CD4-positive, CD25-positive, alpha-beta regulatory T cell (primary cell): ENCODE data around the gene CUL7. TPM values are rescaled to one million over a fixed set of nuclear protein-coding genes. Genes with fewer than 3 reads are reported as not detected.
"Not testable (repeated sequence)": the region's sequence is repeated elsewhere in the genome, so short reads cannot be mapped to it uniquely, and the experiment has no call there.

Experiments used
- ATAC-seq, 2 donors: fragments of 150-1000 bp; cut with Tn5 transposase; one replicate each; pipeline ENCODE4 v1.10.0; 2021; ENCODE audit warnings: low read depth in 2 of 2, moderate number of reproducible peaks in 2 of 2, moderate library complexity in 1 of 2
- DNase-seq, 3 donors: peaks; one replicate each; pipeline versions ENCODE4 v3.0.0 to v3.0.0-alpha.2; 2012 to 2022; ENCODE audit warnings: mixed read lengths in 1 of 3
- H3K27ac ChIP-seq: one replicate; pipeline ENCODE4 v1.7.0; 2013; ENCODE audit warnings: mild to moderate bottlenecking, low read length; ENCODE audit not compliant: insufficient read depth, poor library complexity, severe bottlenecking
- H3K27me3 ChIP-seq: one replicate; pipeline ENCODE4 v1.7.0; 2013; ENCODE audit warnings: low read length; ENCODE audit not compliant: control insufficient read depth, insufficient read depth
- H3K36me3 ChIP-seq: one replicate; pipeline ENCODE4 v1.7.0; 2013; ENCODE audit warnings: mild to moderate bottlenecking, low read length, moderate library complexity; ENCODE audit not compliant: control insufficient read depth, insufficient read depth
- H3K4me1 ChIP-seq: 2 replicates; pipeline ENCODE4 v1.7.0; 2013; ENCODE audit warnings: mild to moderate bottlenecking, low read length; ENCODE audit not compliant: insufficient read depth, control insufficient read depth, poor library complexity, severe bottlenecking
- H3K4me3 ChIP-seq: one replicate; pipeline ENCODE4 v1.7.0; 2013; ENCODE audit warnings: low read depth, mild to moderate bottlenecking, low read length, moderate library complexity
- H3K9me3 ChIP-seq, 2 experiments: 1 replicate in 1 of 2; 2 replicates in 1 of 2; pipeline ENCODE4 v1.7.0; 2013; ENCODE audit warnings: low read length in 2 of 2, mild to moderate bottlenecking in 1 of 2, moderate library complexity in 1 of 2; ENCODE audit not compliant: control insufficient read depth in 2 of 2
- H3K27ac Mint-ChIP-seq, 3 donors: one replicate each; pipeline ENCODE4 v1.8.0; 2020 to 2022; ENCODE audit warnings: mild to moderate bottlenecking in 3 of 3, mixed read lengths in 3 of 3, moderate library complexity in 2 of 3
- H3K27me3 Mint-ChIP-seq: one replicate; pipeline ENCODE4 v1.8.0; 2022; ENCODE audit warnings: mild to moderate bottlenecking, mixed read lengths
- H3K36me3 Mint-ChIP-seq: one replicate; pipeline ENCODE4 v1.8.0; 2020; ENCODE audit warnings: mixed read lengths
- H3K4me1 Mint-ChIP-seq, 4 donors: one replicate each; pipeline ENCODE4 v1.8.0; 2020 to 2022; ENCODE audit warnings: mixed read lengths in 4 of 4, mild to moderate bottlenecking in 1 of 4
- H3K4me3 Mint-ChIP-seq, 4 donors: one replicate each; pipeline ENCODE4 v1.8.0; 2020 to 2022; ENCODE audit warnings: mild to moderate bottlenecking in 4 of 4, mixed read lengths in 4 of 4, moderate library complexity in 3 of 4
- H3K9me3 Mint-ChIP-seq, 7 donors: one replicate each; pipeline ENCODE4 v1.8.0; 2020 to 2022; ENCODE audit warnings: mixed read lengths in 7 of 7, mild to moderate bottlenecking in 3 of 7, moderate library complexity in 2 of 7
- polyA plus RNA-seq, 4 donors: library from polyadenylated mRNA; unstranded; fragments of 300-500 nt; fragmentation: Illumina TruSeq; gene quantifications; one replicate each; pipeline ENCODE4 v1.2.3, GENCODE V29; 2021
- total RNA-seq: library from RNA; stranded (reverse); gene quantifications from one replicate; pipeline ENCODE4 v1.2.3, GENCODE V29; 2022

Gene CUL7
- total and polyA plus RNA-seq, 5 donors from 2014 or later, result 2.1 to 7.7 (median 2.5) TPM

DNA sequence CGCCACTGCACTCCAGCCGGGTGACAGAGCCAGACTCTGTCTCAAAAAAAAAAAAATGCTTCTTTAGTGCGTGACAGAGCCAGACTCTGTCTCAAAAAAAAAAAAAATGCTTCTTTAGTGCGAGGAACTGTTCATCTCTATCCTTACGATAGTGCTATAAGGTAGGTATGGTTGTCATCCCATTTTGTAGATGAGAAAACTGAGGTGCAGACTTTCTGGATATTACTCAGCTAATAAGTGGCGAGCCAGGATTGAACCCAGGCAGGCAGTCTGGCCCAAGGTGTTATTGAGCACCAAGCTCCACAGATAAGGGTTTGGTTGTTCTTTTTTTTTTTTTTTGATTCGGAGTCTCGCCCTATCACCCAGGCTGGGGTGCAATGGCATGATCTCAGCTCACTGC, 51.8 kb downstream of the CUL7 start:
- H3K9me3 Mint-ChIP-seq, result no peaks in the 10 kb centered on the region
- Histone ChIP-seq H3K36me3 (peaks cover 11% of the 10 kb centered on the region), H3K4me3 (no peak overlapping the region), H3K27ac (no peak overlapping the region), H3K4me1 (no peaks in the 10 kb centered on the region), H3K27me3 (no peaks in the 10 kb centered on the region), H3K9me3 (no peaks in the 10 kb centered on the region)
- no peaks in the 10 kb centered on the region for H3K27me3 Mint-ChIP-seq
- H3K36me3 Mint-ChIP-seq, result peaks cover 8% of the 10 kb centered on the region
- ATAC-seq (no peak), DNase-seq (no peak)
- H3K4me1 Mint-ChIP-seq, result peaks cover 0 to 9% (median 2%) of the 10 kb centered on the region in 4 donors
- no peak overlapping the region for H3K4me3 Mint-ChIP-seq
- H3K27ac Mint-ChIP-seq, result no peak overlapping the region

DNA sequence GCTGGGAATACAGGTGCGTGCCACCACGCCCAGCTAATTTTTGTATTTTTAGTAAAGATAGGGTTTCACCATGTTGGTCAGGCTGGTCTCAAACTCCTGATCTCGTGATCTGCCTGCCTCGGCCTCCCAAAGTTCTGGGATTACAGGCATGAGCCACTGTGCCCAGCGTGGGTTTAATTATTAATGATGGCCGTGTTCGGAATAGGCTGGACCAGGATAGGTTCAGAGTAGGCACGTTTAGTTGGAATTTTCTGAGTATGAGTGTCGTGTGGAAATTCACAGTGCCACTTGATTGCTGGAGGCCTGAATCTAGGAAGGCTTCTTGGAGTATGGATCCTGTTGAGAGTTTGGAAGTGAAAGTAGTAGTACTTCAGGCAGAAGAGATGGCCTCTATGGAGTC, 55.4 kb downstream of the CUL7 start:
- not testable (repeated sequence) for H3K4me3 ChIP-seq, ATAC-seq, H3K36me3 Mint-ChIP-seq, H3K4me1 ChIP-seq, H3K9me3 Mint-ChIP-seq, H3K27me3 ChIP-seq, H3K9me3 ChIP-seq, H3K27me3 Mint-ChIP-seq, H3K27ac ChIP-seq, DNase-seq, H3K36me3 ChIP-seq, H3K4me3 Mint-ChIP-seq
- H3K4me1 Mint-ChIP-seq, result peaks cover 0 to 14% (median 7%) of the 10 kb centered on the region in 4 donors
- H3K27ac Mint-ChIP-seq, result peak overlapping the region in 1 of 3 donors; percentile 23

DNA sequence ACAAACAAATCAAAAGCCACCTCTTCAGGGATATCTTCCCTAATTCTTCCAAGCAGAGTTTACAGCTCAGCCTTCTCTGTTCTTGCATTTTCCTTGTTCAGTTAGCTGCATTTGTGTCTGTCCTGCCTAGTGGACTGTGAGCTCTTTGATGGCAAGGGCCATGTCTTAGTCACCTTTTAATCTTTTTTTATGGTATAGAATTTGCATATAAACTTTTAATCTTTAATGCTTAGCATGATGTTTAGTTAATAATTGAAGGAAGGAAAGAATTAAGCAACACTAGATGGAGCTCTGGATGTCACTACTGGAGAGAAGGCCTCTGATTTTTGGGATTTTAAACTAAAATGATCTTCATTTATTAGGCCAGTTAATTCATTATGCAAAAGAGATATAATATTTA, 57.1 kb downstream of the CUL7 start:
- DNase-seq, result no peak
- no peaks in the 10 kb centered on the region for H3K4me1 ChIP-seq
- no peak overlapping the region for H3K4me3 ChIP-seq
- Mint-ChIP-seq H3K4me3 (no peak overlapping the region), H3K4me1 (peaks cover 0 to 18% (median 9%) of the 10 kb centered on the region in 4 donors), H3K36me3 (peaks cover 7% of the 10 kb centered on the region), H3K27ac (peak overlapping the region in 1 of 3 donors; percentile 63), H3K27me3 (no peaks in the 10 kb centered on the region), H3K9me3 (no peaks in the 10 kb centered on the region)
- no peaks in the 10 kb centered on the region for H3K9me3 ChIP-seq
- ATAC-seq, result no peak
- H3K27ac ChIP-seq, result no peak overlapping the region
- H3K36me3 ChIP-seq, result peaks cover 4% of the 10 kb centered on the region
- H3K27me3 ChIP-seq, result no peaks in the 10 kb centered on the region

DNA sequence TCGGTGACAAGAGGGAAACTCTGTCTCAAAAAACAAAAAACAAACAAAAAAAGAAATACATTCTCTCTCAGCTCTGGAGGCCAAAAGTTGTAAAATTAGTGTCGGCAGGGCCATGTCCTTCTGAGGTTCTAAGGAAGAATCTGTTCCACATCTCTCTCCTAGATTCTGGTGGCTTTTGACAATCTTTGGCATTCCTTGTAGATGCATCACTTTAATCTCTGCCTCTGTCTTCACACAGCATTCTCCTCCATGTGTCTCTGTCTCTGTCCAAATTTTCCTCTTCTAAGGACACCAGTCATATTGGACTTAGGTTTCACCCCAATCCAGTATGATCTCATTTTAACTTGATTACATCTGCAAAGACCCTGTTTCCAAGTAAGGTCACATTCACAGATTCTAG, 60.2 kb downstream of the CUL7 start:
- no peak for ATAC-seq
- H3K4me3 Mint-ChIP-seq, result no peak overlapping the region
- H3K4me1 Mint-ChIP-seq, result peaks cover 0 to 32% (median 15%) of the 10 kb centered on the region in 4 donors
- Histone ChIP-seq H3K27me3 (no peaks in the 10 kb centered on the region), H3K27ac (no peak overlapping the region), H3K4me3 (no peak overlapping the region), H3K4me1 (no peaks in the 10 kb centered on the region), H3K36me3 (peaks cover 27% of the 10 kb centered on the region), H3K9me3 (no peaks in the 10 kb centered on the region)
- H3K27ac Mint-ChIP-seq, result peak overlapping the region in 1 of 3 donors; percentile 65
- DNase-seq, result no peak
- H3K36me3 Mint-ChIP-seq, result peaks cover 19% of the 10 kb centered on the region
- H3K9me3 Mint-ChIP-seq, result no peaks in the 10 kb centered on the region
- no peaks in the 10 kb centered on the region for H3K27me3 Mint-ChIP-seq

DNA sequence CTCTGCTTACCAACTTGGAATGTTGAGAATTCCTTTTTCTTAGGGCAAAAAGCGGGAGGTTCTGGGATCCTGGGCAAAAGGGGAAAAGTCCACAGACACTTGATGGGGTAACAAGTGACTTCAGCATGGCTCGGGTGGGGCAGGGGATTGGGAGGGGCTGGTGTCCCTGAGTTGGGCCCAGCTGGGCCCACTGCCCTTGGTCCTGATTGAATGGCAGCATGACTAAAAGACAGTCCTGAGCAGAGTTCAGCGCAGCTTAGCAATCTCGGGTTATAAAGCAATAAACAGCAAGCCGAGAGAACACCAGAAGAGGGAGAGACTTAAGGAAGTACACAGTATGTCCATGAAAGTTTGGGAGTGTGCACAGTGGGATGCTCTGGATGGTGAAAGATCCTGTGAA, 63.7 kb downstream of the CUL7 start:
- Mint-ChIP-seq H3K27ac (peak overlapping the region in 1 of 3 donors; percentile 18), H3K27me3 (no peaks in the 10 kb centered on the region), H3K9me3 (no peaks in the 10 kb centered on the region), H3K36me3 (peaks cover 25% of the 10 kb centered on the region), H3K4me3 (peak overlapping the region in 2 of 4 donors; percentile 4 to 51), H3K4me1 (peaks cover 15 to 64% (median 43%) of the 10 kb centered on the region in 4 donors)
- H3K9me3 ChIP-seq, result no peaks in the 10 kb centered on the region
- peaks cover 24% of the 10 kb centered on the region for H3K4me1 ChIP-seq
- no peaks in the 10 kb centered on the region for H3K27me3 ChIP-seq
- no peak overlapping the region for H3K4me3 ChIP-seq
- DNase-seq, result no peak
- no peak for ATAC-seq
- H3K27ac ChIP-seq, result no peak overlapping the region
- peaks cover 38% of the 10 kb centered on the region for H3K36me3 ChIP-seq

DNA sequence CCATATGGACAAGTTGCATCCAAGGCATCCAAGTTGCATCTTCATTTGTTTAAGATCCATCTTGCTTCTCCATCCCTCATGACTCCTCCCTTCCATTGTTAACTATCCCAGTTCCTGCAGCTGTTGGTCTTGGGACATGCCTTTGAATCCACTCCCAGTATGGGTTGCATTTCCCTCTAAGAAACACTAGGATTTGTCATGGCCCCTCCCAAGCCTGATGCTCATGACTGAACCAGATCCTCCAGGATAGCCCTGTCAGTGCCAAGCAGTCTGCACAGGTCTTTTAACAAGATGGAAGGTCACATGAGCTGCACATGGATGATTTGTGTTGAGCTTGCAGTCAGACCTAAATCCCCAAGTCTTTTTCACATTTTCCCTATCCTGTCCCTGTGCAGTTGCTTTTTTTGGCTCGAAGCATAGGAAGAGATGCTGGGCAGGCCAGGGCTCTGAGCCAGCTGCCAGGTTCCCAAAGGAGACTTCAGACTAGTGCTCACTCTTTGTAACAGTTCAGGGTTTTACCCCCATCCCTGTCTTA, 65.1 kb downstream of the CUL7 start:
- no peaks in the 10 kb centered on the region for H3K9me3 ChIP-seq
- DNase-seq (no peak), ATAC-seq (no peak)
- no peaks in the 10 kb centered on the region for H3K27me3 Mint-ChIP-seq
- H3K4me1 ChIP-seq, result peaks cover 31% of the 10 kb centered on the region
- H3K9me3 Mint-ChIP-seq, result no peaks in the 10 kb centered on the region
- H3K4me3 ChIP-seq, result no peak overlapping the region
- peak overlapping the region in 2 of 3 donors; percentile 75 to 80 for H3K27ac Mint-ChIP-seq
- no peak overlapping the region for H3K27ac ChIP-seq
- no peaks in the 10 kb centered on the region for H3K27me3 ChIP-seq
- peak overlapping the region in 3 of 4 donors; percentile 16 to 49 (median 28) for H3K4me3 Mint-ChIP-seq
- H3K4me1 Mint-ChIP-seq, result peaks cover 19 to 65% (median 49%) of the 10 kb centered on the region in 4 donors
- H3K36me3 Mint-ChIP-seq, result peaks cover 23% of the 10 kb centered on the region
- peaks cover 38% of the 10 kb centered on the region for H3K36me3 ChIP-seq

Other genes with a start within 250 kb of the CUL7 start
- gene RPL7L1, start 174.2 kb downstream of the CUL7 start, total RNA-seq, result 64.4 TPM
- 10 to 100 TPM; 48.4 to 60.9 (median 54.2) TPM for gene RPL7L1, start 174.2 kb downstream of the CUL7 start, polyA plus RNA-seq
- gene PTCRA, start 137.8 kb downstream of the CUL7 start, total RNA-seq, result 1.1 TPM
- not detected for gene PTCRA, start 137.8 kb downstream of the CUL7 start, polyA plus RNA-seq
- 42.9 TPM for gene CNPY3, start 124.4 kb downstream of the CUL7 start, total RNA-seq
- 10 to 100 TPM; 79.2 to 88.8 (median 84.4) TPM for gene CNPY3, start 124.4 kb downstream of the CUL7 start, polyA plus RNA-seq
- gene GNMT, start 93.1 kb downstream of the CUL7 start, total RNA-seq, result 0.99 TPM
- gene GNMT, start 93.1 kb downstream of the CUL7 start, polyA plus RNA-seq, result under 1 TPM in 1 of 4 donors, not detected in 3; 0.22 TPM
- 20.6 TPM for gene PEX6, start 74.7 kb downstream of the CUL7 start, total RNA-seq
- gene PEX6, start 74.7 kb downstream of the CUL7 start, polyA plus RNA-seq, result 10 to 100 TPM; 10.9 to 20.7 (median 15.2) TPM
- gene PPP2R5D, start 69.3 kb downstream of the CUL7 start, total RNA-seq, result 35.4 TPM
- 10 to 100 TPM; 23.0 to 27.3 (median 25.4) TPM for gene PPP2R5D, start 69.3 kb downstream of the CUL7 start, polyA plus RNA-seq
- 27.6 TPM for gene MEA1, start 39.9 kb downstream of the CUL7 start, total RNA-seq
- gene MEA1, start 39.9 kb downstream of the CUL7 start, polyA plus RNA-seq, result 100 to 1,000 TPM in 1 of 4 donors, 10 to 100 TPM in 3; 71.5 to 121 (median 79.3) TPM
- 38.6 TPM for gene KLHDC3, start 39.6 kb downstream of the CUL7 start, total RNA-seq
- 100 to 1,000 TPM; 119 to 130 (median 126) TPM for gene KLHDC3, start 39.6 kb downstream of the CUL7 start, polyA plus RNA-seq
- gene RRP36, start 32.2 kb downstream of the CUL7 start, total RNA-seq, result 33.3 TPM
- gene RRP36, start 32.2 kb downstream of the CUL7 start, polyA plus RNA-seq, result 10 to 100 TPM; 61.9 to 82.2 (median 71.6) TPM
- gene MRPL2, start 5.6 kb upstream of the CUL7 start, total RNA-seq, result 29.3 TPM
- 10 to 100 TPM; 45.2 to 52.6 (median 48.3) TPM for gene MRPL2, start 5.6 kb upstream of the CUL7 start, polyA plus RNA-seq
- 33.5 TPM for gene KLC4, start 5.8 kb upstream of the CUL7 start, total RNA-seq
- 10 to 100 TPM in 3 of 4 donors, 1 to 10 TPM in 1; 9.3 to 15.5 (median 12.6) TPM for gene KLC4, start 5.8 kb upstream of the CUL7 start, polyA plus RNA-seq
- gene PTK7, start 22.5 kb upstream of the CUL7 start, total RNA-seq, result 2.3 TPM
- under 1 TPM in 1 of 4 donors, not detected in 3; 0.25 TPM for gene PTK7, start 22.5 kb upstream of the CUL7 start, polyA plus RNA-seq
- 24.0 TPM for gene SRF, start 117.4 kb upstream of the CUL7 start, total RNA-seq
- gene SRF, start 117.4 kb upstream of the CUL7 start, polyA plus RNA-seq, result 1 to 10 TPM; 3.3 to 5.8 (median 4.5) TPM
- gene CUL9, start 128.3 kb upstream of the CUL7 start, total RNA-seq, result 81.2 TPM
- gene CUL9, start 128.3 kb upstream of the CUL7 start, polyA plus RNA-seq, result 10 to 100 TPM; 22.5 to 26.0 (median 23.8) TPM
- 36.6 TPM for gene DNPH1, start 175.6 kb upstream of the CUL7 start, total RNA-seq
- gene DNPH1, start 175.6 kb upstream of the CUL7 start, polyA plus RNA-seq, result 100 to 1,000 TPM; 190 to 234 (median 206) TPM
- gene TTBK1, start 189.6 kb upstream of the CUL7 start, total RNA-seq, result 0.22 TPM
- gene TTBK1, start 189.6 kb upstream of the CUL7 start, polyA plus RNA-seq, result not detected
- gene SLC22A7, start 244.4 kb upstream of the CUL7 start, total RNA-seq, result not detected
- gene SLC22A7, start 244.4 kb upstream of the CUL7 start, polyA plus RNA-seq, result not detected